ENCODE results near the gene ATP11A. TPM values are rescaled to one million over a fixed set of nuclear protein-coding genes. Genes with fewer than 3 reads are reported as not detected.

Gene ATP11A
- total and polyA plus RNA-seq, 10 of the 15 experiments (the other 5 are each of a cell fraction or from before 2014, with no cell fraction given), result 1.4 to 69.6 (median 14.4) TPM

DNA sequence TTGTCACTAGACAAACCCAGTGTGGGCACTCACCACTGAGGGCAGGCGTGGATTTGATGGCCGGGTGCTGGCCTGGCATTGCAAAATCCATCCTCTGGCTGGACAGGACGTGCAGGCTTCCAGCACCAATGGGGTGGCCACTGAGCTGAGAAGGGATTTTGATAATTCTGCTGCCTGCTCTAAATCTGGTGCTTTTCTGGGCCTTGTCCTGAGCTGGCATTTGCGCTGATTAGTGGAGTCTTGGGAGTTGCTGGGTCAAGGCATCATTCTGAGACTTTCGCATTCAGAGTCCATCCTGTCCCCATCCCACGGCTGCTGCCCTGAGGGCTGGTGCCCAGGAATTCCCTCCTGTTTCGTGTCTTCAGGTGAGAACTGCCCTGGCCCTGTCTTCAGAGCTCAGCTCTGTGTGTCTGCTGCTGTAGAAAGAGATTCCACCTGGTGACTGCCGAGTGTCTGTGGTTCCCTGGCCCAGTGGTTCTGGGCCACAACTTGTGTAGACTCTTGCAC lies 213.3 kb downstream of the ATP11A start:
- TF ChIP-seq RAD51 (IDR thresholded peaks at IDR 0.05) (no peak), HDAC2 (IDR thresholded peaks at IDR 0.05) (no peak), MEF2A (IDR thresholded peaks at IDR 0.05; ENCODE audit: insufficient read depth, low read depth, low read length) (no peak), JUNB (IDR thresholded peaks at IDR 0.05) (no peak), IRF4 (IDR thresholded peaks at IDR 0.05; ENCODE audit: low read depth, low read length) (no peak), PML (IDR thresholded peaks at IDR 0.05; ENCODE audit: low read length) (no peak), ETV6 (conservative IDR thresholded peaks at IDR 0.05 in 1 of 2, IDR thresholded peaks at IDR 0.05 in 1 of 2; ENCODE audit: borderline replicate concordance in 1 of 2, low read depth in 1 of 2) (no peak), SPI1 (IDR thresholded peaks at IDR 0.05; ENCODE audit: borderline replicate concordance, insufficient read depth, low read depth, low read length) (no peak), HDAC6 (IDR thresholded peaks at IDR 0.05; ENCODE audit: unreplicated experiment) (no peak), BRCA1 (IDR thresholded peaks at IDR 0.05; ENCODE audit: low read depth, low read length) (no peak), GABPA (IDR thresholded peaks at IDR 0.05; ENCODE audit: low read depth) (no peak)
- TF ChIP-seq, protein P1, sequence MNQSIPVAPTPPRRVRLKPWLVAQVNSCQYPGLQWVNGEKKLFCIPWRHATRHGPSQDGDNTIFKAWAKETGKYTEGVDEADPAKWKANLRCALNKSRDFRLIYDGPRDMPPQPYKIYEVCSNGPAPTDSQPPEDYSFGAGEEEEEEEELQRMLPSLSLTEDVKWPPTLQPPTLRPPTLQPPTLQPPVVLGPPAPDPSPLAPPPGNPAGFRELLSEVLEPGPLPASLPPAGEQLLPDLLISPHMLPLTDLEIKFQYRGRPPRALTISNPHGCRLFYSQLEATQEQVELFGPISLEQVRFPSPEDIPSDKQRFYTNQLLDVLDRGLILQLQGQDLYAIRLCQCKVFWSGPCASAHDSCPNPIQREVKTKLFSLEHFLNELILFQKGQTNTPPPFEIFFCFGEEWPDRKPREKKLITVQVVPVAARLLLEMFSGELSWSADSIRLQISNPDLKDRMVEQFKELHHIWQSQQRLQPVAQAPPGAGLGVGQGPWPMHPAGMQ (IDR thresholded peaks at IDR 0.05; ENCODE audit: borderline replicate concordance), result no peak
- TF ChIP-seq, protein P2, sequence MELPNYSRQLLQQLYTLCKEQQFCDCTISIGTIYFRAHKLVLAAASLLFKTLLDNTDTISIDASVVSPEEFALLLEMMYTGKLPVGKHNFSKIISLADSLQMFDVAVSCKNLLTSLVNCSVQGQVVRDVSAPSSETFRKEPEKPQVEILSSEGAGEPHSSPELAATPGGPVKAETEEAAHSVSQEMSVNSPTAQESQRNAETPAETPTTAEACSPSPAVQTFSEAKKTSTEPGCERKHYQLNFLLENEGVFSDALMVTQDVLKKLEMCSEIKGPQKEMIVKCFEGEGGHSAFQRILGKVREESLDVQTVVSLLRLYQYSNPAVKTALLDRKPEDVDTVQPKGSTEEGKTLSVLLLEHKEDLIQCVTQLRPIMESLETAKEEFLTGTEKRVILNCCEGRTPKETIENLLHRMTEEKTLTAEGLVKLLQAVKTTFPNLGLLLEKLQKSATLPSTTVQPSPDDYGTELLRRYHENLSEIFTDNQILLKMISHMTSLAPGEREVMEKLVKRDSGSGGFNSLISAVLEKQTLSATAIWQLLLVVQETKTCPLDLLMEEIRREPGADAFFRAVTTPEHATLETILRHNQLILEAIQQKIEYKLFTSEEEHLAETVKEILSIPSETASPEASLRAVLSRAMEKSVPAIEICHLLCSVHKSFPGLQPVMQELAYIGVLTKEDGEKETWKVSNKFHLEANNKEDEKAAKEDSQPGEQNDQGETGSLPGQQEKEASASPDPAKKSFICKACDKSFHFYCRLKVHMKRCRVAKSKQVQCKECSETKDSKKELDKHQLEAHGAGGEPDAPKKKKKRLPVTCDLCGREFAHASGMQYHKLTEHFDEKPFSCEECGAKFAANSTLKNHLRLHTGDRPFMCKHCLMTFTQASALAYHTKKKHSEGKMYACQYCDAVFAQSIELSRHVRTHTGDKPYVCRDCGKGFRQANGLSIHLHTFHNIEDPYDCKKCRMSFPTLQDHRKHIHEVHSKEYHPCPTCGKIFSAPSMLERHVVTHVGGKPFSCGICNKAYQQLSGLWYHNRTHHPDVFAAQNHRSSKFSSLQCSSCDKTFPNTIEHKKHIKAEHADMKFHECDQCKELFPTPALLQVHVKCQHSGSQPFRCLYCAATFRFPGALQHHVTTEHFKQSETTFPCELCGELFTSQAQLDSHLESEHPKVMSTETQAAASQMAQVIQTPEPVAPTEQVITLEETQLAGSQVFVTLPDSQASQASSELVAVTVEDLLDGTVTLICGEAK (IDR thresholded peaks at IDR 0.05; ENCODE audit: borderline replicate concordance), result no peak
- H3K36me3 ChIP-seq (ENCODE audit: control insufficient read depth in 2 of 2, insufficient read depth in 2 of 2, low read length in 1 of 2), result no peaks in the 10 kb centered on the region
- H3K4me3 ChIP-seq, result no peak overlapping the region
- H3K27ac ChIP-seq (ENCODE audit: control insufficient read depth, insufficient read depth), result no peak overlapping the region
- intact Hi-C loops (cut with micrococcal nuclease; ENCODE audit: unreplicated experiment), result no loop called here
- SMC1A ChIA-PET (ENCODE audit: uncharacterized antibody, unreplicated experiment), result no interaction called here
- H3K27me3 ChIP-seq (replicated peaks in 1 of 2; ENCODE audit: control insufficient read depth in 2 of 2, insufficient read depth in 2 of 2, low read length in 1 of 2), result no peaks in the 10 kb centered on the region; a peak in 1 of 4 replicates
- no peaks in the 10 kb centered on the region for H3K4me1 ChIP-seq (ENCODE audit: control insufficient read depth, insufficient read depth, low read length)
- ATAC-seq, result no peak
- no peak for FAIRE-seq
- 15% methylated on average over 8 of the region's 8 CpGs for WGBS (ENCODE audit: insufficient coverage, insufficient replicate concordance, low lambda C conversion rate, missing lambda C conversion rate)
- CTCF ChIA-PET, result no interaction called here
- no peaks in the 10 kb centered on the region for H4K20me1 ChIP-seq (ENCODE audit: control insufficient read depth, insufficient read depth)
- RAD21 ChIA-PET (ENCODE audit: unreplicated experiment), result no interaction called here
- H3K79me2 ChIP-seq (ENCODE audit: control insufficient read depth, insufficient read depth, low read length), result no peaks in the 10 kb centered on the region
- in situ Hi-C loops (cut with MboI), result no loop called here
- H3K9me3 ChIP-seq (replicated peaks; ENCODE audit: control insufficient read depth, insufficient read depth, low read length), result no peaks in the 10 kb centered on the region; the same call in 2 of the 3 replicates
- H2AFZ ChIP-seq (ENCODE audit: control insufficient read depth, low read depth, low read length), result no peak overlapping the region
- POLR2A ChIA-PET, result no interaction called here
- H3K9ac ChIP-seq (ENCODE audit: control insufficient read depth, insufficient read depth, low read length), result no peak overlapping the region
- DNase-seq (ENCODE audit: low read depth, low spot score), result no peak
- no TSS peak for BruUV-seq (replicated peaks)
- H3K4me2 ChIP-seq (ENCODE audit: control insufficient read depth, insufficient read depth), result no peak overlapping the region

All from GM12878 (cell line).